HG03025 (cell line): ENCODE measurements around the gene OBSCN.

Source experiments
- ATAC-seq: cut with Tn5 transposase; IDR thresholded peaks from one replicate; pipeline ENCODE4 v1.9.1; 2021; ENCODE audit warnings: mild to moderate bottlenecking, moderate library complexity; ENCODE audit not compliant: unreplicated experiment, low FRiP score

OBSCN gene

DNA sequence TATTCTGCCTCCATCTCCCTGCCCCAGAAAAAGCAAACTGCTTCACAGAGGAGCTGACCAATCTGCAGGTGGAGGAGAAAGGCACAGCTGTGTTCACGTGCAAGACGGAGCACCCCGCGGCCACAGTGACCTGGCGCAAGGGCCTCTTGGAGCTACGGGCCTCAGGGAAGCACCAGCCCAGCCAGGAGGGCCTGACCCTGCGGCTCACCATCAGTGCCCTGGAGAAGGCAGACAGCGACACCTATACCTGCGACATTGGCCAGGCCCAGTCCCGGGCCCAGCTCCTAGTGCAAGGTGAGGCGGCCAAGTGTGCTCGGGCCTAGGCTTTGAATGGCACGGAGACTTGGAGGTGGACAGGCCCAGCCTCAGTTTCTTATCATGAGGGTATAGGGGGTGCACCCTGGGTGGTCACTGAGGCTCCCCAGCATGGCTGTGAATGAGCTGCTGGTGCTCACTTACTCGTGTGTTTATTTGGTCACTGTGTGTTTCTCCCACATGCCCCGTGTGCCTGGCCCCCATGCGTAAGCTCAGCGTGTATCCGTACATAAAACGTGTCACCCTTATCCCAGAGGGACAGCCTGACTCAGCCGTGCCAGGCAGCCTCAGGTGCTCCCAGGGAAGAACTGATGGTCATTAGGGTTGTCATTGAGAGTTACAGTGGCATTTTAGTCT is 75.8 kb downstream of the OBSCN start:
- ATAC-seq: no peak

DNA sequence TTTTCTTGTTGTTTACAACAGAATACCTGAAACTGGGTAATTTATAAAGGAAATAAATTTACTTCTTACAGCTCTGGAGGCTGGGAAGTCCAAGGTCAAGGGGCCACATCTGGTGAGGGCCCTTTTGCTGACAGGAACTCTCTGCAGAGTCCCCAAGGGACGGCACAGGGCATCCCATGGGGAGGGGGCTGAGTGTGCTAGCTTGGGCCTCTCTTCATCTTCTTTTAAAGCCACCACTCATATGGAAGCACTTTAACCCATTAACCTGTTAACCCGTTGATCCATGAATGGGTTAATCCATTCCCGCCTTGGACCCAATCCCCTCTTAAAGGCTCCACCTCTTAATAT is 76.3 kb downstream of the OBSCN start:
- ATAC-seq: no peak

- ATAC-seq: no peak
These were observed 76.7 kb downstream of the OBSCN start for GRCh38 chr1:228284521-228284920.

DNA sequence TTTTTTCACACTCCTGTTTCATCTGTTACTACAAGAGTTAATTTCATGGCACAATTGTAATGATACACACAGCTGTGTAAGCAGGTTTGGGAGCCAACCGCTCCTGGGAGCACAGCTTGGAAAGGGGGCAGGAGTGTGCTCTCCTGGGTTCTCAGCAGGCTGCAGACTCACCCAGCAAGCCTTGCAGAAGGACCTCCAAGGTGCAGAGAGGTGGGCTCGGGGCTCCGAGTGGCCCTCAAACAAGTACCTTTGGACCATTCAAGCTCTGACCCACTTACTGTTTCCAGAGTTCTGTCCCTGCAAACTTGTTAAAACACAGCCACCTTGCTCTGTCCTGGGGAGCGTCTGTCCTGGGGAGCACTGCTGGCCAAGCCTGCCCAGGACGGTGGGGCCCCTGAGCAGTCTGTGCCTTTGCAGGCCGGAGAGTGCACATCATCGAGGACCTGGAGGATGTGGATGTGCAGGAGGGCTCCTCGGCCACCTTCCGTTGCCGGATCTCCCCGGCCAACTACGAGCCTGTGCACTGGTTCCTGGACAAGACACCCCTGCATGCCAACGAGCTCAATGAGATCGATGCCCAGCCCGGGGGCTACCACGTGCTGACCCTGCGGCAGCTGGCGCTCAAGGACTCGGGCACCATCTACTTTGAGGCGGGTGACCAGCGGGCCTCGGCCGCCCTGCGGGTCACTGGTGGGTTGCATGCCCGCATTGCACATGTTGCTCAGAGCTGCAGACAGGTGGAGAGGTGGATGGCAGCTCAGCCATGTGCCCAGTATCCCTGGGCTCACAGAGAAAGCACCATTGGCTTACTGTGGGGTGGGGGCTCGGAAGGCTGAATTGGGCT is 78.0 kb downstream of the OBSCN start:
- ATAC-seq: no peak

GRCh38 chr1:228286505-228287417 is 78.9 kb downstream of the OBSCN start:
- ATAC-seq: no peak

DNA sequence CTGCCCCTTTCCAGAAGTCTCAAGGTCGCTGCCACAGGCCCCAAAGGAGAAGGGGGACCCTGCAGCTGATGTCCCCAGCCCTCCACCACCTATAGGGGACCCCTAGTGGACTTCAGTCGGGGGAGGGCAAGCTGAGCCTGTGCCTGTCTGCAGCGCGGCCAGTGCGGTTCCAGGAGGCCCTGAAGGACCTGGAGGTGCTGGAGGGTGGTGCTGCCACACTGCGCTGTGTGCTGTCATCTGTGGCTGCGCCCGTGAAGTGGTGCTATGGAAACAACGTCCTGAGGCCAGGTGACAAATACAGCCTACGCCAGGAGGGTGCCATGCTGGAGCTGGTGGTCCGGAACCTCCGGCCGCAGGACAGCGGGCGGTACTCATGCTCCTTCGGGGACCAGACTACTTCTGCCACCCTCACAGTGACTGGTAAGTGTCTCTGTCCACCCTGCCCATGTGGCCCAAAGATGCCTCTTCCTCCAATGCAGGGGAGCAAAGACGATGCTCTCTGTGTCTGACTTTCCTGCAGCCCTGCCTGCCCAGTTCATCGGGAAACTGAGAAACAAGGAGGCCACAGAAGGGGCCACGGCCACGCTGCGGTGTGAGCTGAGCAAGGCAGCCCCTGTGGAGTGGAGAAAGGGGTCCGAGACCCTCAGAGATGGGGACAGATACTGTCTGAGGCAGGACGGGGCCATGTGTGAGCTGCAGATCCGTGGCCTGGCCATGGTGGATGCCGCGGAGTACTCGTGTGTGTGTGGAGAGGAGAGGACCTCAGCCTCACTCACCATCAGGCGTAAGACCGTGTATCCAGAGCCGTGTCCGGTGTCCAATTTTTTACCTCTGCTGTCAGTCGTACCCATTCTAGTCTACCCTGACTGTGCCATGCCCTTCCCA is 79.9 kb downstream of the OBSCN start:
- ATAC-seq: no peak

DNA sequence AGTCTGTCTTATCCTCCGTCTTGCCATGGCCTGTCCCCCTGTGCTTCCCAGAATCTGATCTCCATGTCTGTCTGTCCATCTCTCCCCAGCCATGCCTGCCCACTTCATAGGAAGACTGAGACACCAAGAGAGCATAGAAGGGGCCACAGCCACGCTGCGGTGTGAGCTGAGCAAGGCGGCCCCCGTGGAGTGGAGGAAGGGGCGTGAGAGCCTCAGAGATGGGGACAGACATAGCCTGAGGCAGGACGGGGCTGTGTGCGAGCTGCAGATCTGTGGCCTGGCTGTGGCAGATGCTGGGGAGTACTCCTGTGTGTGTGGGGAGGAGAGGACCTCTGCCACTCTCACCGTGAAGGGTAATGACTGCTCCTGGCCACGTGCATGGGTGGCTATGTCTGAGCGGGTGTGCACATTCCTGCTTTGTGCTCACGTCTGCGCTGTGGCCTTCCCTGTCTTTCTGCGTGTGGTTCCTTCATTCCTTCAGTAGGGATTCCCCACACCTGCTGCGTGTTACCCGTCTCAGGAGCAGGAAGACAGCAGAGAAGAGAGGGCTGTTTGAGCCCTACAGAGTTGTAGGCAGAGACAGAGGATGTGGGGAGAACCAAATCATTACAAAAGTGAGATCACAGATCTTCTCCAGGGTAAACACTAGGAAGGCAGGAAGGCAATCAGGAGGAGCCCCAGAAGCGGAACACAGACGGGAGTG is 80.8 kb downstream of the OBSCN start:
- no peak for ATAC-seq

DNA sequence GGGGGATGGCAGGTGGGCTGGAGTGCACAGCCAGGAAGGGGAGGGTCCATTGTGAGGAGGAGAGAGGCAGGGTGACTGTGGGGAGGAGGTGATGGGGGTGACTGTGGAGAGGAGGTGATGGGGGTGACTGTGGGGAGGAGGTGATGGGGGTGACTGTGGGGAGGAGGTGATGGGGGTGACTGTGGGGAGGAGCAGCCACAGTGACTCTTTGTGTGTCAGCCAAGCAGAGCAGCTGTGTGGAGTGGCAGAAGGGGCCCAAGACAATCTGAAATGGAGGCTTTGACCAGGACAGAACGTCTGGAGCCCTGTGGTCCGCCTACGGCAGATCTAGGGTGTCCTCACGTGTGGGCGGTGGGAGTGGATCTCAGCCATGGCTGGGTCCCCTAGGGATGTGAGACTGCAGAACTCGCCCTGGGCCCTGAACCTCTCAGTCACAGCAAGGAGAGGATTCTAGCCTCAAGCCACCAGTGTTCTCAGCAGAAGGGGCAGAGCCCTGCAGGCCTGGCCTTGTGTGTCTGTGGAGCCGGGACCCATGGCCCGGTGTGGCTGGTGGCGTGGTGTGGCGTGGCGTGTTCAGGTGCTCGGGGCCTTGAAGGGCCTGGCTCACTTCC is 81.5 kb downstream of the OBSCN start:
- no peak for ATAC-seq

DNA sequence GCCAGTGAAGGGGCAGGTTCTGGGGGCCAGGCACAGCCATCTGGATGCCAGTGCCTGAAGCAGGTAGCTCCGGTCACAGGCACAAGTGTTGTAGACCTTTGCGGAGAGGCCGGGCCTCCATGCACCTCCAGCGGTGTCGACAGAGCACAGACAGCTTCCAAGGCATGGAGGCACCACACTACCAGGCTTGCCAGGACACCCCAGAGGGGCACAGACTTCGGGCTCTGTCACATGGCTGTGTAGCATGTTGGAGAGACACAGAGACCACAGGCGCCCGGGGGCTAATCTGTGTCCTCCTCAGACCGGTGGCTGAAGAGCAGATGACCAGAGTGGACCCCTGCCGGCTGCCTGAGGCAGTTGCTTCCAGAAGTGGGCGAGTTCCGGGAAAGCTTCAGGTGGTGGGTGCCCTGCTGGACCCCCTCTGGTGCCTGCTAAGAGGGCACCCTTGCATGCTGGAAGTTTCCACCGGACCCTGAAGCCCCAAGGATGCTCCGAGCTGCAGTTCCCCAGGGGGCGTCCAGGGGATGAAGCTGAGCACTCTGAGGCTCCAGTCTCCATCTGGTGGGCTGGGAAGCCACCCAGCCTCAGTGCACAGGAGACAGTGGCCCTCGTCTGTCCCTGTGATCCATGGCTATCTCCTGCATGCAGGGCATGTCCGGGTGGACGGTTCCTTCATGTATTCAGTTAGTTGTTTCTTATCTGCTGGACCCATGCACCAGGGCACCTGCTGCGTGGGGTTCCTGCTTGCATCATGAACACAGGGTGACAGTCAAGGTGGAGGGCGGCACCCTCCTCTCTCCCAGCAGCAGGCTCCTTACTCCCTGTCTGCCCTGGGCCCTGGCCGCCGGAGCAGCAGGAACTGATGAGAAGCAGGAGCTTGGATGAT is 82.4 kb downstream of the OBSCN start:
- no peak for ATAC-seq

DNA sequence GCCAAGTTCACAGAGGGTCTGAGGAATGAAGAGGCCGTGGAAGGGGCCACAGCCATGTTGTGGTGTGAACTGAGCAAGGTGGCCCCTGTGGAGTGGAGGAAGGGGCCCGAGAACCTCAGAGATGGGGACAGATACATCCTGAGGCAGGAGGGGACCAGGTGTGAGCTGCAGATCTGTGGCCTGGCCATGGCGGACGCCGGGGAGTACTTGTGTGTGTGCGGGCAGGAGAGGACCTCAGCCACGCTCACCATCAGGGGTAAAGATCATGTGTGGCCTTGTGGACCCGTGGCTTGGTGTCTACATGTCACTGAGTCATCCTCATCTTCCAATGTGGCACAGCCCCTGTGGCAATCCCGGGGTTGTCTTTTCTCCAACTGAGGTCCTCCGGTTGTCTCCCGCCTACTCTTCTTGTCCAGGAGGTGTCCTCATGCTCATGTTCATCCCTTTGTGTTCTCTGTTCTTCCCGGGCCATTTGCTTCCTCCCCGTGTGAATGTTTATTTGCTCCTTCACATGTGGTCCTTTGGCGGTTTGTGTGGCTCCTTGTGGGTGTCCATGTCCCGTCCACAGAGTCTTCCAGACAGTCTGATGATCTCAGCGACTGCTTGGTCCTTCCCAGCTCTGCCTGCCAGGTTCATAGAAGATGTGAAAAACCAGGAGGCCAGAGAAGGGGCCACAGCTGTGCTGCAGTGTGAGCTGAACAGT is 84.2 kb downstream of the OBSCN start:
- ATAC-seq: no peak

- no peak for ATAC-seq
These were observed 84.7 kb downstream of the OBSCN start for GRCh38 chr1:228292609-228292911.

DNA sequence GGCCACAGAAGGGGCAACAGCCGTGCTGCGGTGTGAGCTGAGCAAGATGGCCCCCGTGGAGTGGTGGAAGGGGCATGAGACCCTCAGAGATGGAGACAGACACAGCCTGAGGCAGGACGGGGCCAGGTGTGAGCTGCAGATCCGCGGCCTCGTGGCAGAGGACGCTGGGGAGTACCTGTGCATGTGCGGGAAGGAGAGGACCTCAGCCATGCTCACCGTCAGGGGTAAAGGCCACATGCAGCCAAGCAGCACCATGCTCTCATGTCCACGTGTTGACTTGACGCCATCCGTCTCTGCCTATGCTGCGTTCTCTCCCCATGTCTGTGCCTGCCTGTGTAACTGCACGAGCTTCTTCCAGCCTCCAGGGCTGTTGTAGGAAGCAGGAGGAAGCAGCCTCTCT is 85.5 kb downstream of the OBSCN start:
- ATAC-seq: no peak

- ATAC-seq: no peak
These were observed 86.1 kb downstream of the OBSCN start for GRCh38 chr1:228293816-228294500.

GRCh38 chr1:228294717-228295116 is 86.9 kb downstream of the OBSCN start:
- no peak for ATAC-seq

DNA sequence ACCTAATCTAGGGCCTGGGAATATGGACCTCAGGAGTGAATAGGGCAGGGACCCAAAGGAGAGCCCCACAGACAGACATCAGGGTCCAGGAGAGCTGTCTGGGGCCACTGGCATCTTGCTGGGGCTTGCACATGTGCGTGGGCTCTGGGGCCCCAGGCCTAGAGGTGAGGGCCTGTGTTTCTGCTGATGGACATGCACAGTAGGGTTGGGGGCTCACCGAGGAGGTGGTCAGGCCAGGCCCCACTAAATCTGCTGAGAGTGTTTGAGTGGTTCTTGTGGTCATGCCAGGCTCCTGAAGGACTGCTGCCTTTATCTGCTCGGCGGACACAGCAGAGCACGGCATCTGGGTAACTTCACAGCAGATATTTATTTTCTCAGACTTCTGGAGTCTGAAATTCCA is 87.4 kb downstream of the OBSCN start:
- ATAC-seq: no peak

- no peak for ATAC-seq
These were observed 88.1 kb downstream of the OBSCN start for GRCh38 chr1:228295981-228296380.

DNA sequence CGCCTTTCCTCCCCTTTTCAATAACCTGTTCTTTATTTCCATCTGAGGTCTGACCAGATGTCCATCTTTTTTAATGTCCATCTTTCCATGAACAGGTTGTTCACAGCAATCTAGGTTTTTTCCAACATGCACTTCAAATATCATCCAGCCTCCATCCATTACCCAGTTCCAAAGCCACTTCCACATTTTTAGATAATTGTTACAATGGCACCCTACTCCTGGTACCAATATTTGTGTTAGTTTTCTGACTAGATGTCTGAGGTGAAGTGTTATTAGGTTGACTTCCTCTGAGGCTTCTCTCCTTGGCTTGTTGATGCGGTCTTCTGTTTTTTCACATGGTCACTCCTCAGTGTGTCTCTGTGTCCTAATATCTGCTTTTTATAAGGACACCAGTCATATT is 89.4 kb downstream of the OBSCN start:
- no peak for ATAC-seq
